ENCODE measurements around the gene PLPP4. TPM values are rescaled to one million over a fixed set of nuclear protein-coding genes. Genes with fewer than 3 reads are reported as not detected.

Gene PLPP4
- total and polyA plus RNA-seq, 4 donors, result 12.2 to 37.4 (median 32.9) TPM

GRCh38 chr10:120552262-120552661 is 95.2 kb downstream of the PLPP4 start:
- DNase-seq (ENCODE audit: low read depth in 4 of 6, low spot score in 6 of 6), result peak in 1 of 6 donors; percentile 25
- Histone ChIP-seq H3K4me3 (ENCODE audit: low read depth, low read length) (no peak overlapping the region), H3K4me1 (ENCODE audit: control insufficient read depth, insufficient read depth, low read length) (no peaks in the 10 kb centered on the region), H3K9me3 (ENCODE audit: control insufficient read depth, insufficient read depth, low read length) (no peaks in the 10 kb centered on the region), H3K27ac (ENCODE audit: low read depth, low read length) (no peak overlapping the region), H3K27me3 (ENCODE audit: control insufficient read depth, insufficient read depth, low read length) (no peaks in the 10 kb centered on the region), H3K36me3 (ENCODE audit: control insufficient read depth, insufficient read depth, low read length) (no peaks in the 10 kb centered on the region)
- no CpG with 5 or more reads among the region's 2 CpGs for WGBS (ENCODE audit: insufficient coverage)

DNA sequence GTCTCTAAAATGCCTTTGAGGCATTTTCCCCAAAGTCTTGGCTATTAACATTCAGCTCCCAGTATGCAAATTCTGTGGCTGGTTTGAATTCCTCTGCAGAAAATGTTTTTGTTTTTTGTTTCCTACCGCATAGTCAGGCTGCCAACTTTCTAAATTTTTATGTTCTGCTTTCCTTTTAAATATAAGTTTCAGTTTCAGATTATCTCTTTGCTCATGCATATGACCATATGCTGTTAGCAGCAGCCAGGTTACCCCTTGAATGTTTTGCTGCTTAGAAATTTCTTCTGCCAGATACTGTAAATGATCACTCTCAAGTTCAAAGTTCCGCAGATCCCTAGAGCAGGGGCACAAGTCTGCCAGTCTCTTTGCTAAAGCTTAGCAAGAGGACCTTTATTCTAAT is 96.9 kb downstream of the PLPP4 start:
- no peaks in the 10 kb centered on the region for H3K36me3 ChIP-seq (ENCODE audit: control insufficient read depth, insufficient read depth, low read length)
- no peaks in the 10 kb centered on the region for H3K4me1 ChIP-seq (ENCODE audit: control insufficient read depth, insufficient read depth, low read length)
- H3K4me3 ChIP-seq (ENCODE audit: low read depth, low read length), result no peak overlapping the region
- no peak overlapping the region for H3K27ac ChIP-seq (ENCODE audit: low read depth, low read length)
- no peak for DNase-seq (ENCODE audit: low read depth in 4 of 6, low spot score in 6 of 6)
- 100% methylated on average over 1 of the region's 2 CpGs for WGBS (ENCODE audit: insufficient coverage)
- no peaks in the 10 kb centered on the region for H3K9me3 ChIP-seq (ENCODE audit: control insufficient read depth, insufficient read depth, low read length)
- H3K27me3 ChIP-seq (ENCODE audit: control insufficient read depth, insufficient read depth, low read length), result no peaks in the 10 kb centered on the region

GRCh38 chr10:120555436-120555835 is 98.4 kb downstream of the PLPP4 start:
- no peak for DNase-seq (ENCODE audit: low read depth in 4 of 6, low spot score in 6 of 6)
- H3K27ac ChIP-seq (ENCODE audit: low read depth, low read length), result no peak overlapping the region
- no peaks in the 10 kb centered on the region for H3K27me3 ChIP-seq (ENCODE audit: control insufficient read depth, insufficient read depth, low read length)
- H3K9me3 ChIP-seq (ENCODE audit: control insufficient read depth, insufficient read depth, low read length), result no peaks in the 10 kb centered on the region
- WGBS (ENCODE audit: insufficient coverage), result 94% methylated on average over 2 of the region's 4 CpGs
- H3K4me1 ChIP-seq (ENCODE audit: control insufficient read depth, insufficient read depth, low read length), result no peaks in the 10 kb centered on the region
- no peaks in the 10 kb centered on the region for H3K36me3 ChIP-seq (ENCODE audit: control insufficient read depth, insufficient read depth, low read length)
- H3K4me3 ChIP-seq (ENCODE audit: low read depth, low read length), result no peak overlapping the region

GRCh38 chr10:120555842-120556532 is 99.0 kb downstream of the PLPP4 start:
- DNase-seq (ENCODE audit: low read depth in 4 of 6, low spot score in 6 of 6), result peak in 1 of 6 donors; percentile 45
- Histone ChIP-seq H3K9me3 (ENCODE audit: control insufficient read depth, insufficient read depth, low read length) (no peaks in the 10 kb centered on the region), H3K4me1 (ENCODE audit: control insufficient read depth, insufficient read depth, low read length) (no peaks in the 10 kb centered on the region), H3K27me3 (ENCODE audit: control insufficient read depth, insufficient read depth, low read length) (no peaks in the 10 kb centered on the region), H3K27ac (ENCODE audit: low read depth, low read length) (no peak overlapping the region), H3K4me3 (ENCODE audit: low read depth, low read length) (no peak overlapping the region), H3K36me3 (ENCODE audit: control insufficient read depth, insufficient read depth, low read length) (no peaks in the 10 kb centered on the region)
- WGBS (ENCODE audit: insufficient coverage), result 33% methylated on average over 1 of the region's 2 CpGs

GRCh38 chr10:120557311-120557710 is 100.3 kb downstream of the PLPP4 start:
- Histone ChIP-seq H3K27ac (ENCODE audit: low read depth, low read length) (no peak overlapping the region), H3K4me3 (ENCODE audit: low read depth, low read length) (no peak overlapping the region), H3K9me3 (ENCODE audit: control insufficient read depth, insufficient read depth, low read length) (no peaks in the 10 kb centered on the region), H3K27me3 (ENCODE audit: control insufficient read depth, insufficient read depth, low read length) (no peaks in the 10 kb centered on the region), H3K4me1 (ENCODE audit: control insufficient read depth, insufficient read depth, low read length) (no peaks in the 10 kb centered on the region), H3K36me3 (ENCODE audit: control insufficient read depth, insufficient read depth, low read length) (no peaks in the 10 kb centered on the region)
- DNase-seq (ENCODE audit: low read depth in 4 of 6, low spot score in 6 of 6), result peak in 2 of 6 donors; percentile 18 to 64
- WGBS (ENCODE audit: insufficient coverage), result 33% methylated on average over 1 of the region's 4 CpGs

- Histone ChIP-seq H3K27ac (ENCODE audit: low read depth, low read length) (no peak overlapping the region), H3K4me1 (ENCODE audit: control insufficient read depth, insufficient read depth, low read length) (no peaks in the 10 kb centered on the region), H3K27me3 (ENCODE audit: control insufficient read depth, insufficient read depth, low read length) (no peaks in the 10 kb centered on the region), H3K36me3 (ENCODE audit: control insufficient read depth, insufficient read depth, low read length) (no peaks in the 10 kb centered on the region), H3K9me3 (ENCODE audit: control insufficient read depth, insufficient read depth, low read length) (no peaks in the 10 kb centered on the region), H3K4me3 (ENCODE audit: low read depth, low read length) (no peak overlapping the region)
- peak in 1 of 6 donors; percentile 55 for DNase-seq (ENCODE audit: low read depth in 4 of 6, low spot score in 6 of 6)
- WGBS (ENCODE audit: insufficient coverage), result 100% methylated on average over 6 of the region's 11 CpGs
These were observed 102.8 kb downstream of the PLPP4 start for GRCh38 chr10:120559800-120560199.

GRCh38 chr10:120562956-120563355 is 105.9 kb downstream of the PLPP4 start:
- WGBS (ENCODE audit: insufficient coverage), result no CpG with 5 or more reads among the region's 9 CpGs
- H3K36me3 ChIP-seq (ENCODE audit: control insufficient read depth, insufficient read depth, low read length), result no peaks in the 10 kb centered on the region
- DNase-seq (ENCODE audit: low read depth in 4 of 6, low spot score in 6 of 6), result no peak

DNA sequence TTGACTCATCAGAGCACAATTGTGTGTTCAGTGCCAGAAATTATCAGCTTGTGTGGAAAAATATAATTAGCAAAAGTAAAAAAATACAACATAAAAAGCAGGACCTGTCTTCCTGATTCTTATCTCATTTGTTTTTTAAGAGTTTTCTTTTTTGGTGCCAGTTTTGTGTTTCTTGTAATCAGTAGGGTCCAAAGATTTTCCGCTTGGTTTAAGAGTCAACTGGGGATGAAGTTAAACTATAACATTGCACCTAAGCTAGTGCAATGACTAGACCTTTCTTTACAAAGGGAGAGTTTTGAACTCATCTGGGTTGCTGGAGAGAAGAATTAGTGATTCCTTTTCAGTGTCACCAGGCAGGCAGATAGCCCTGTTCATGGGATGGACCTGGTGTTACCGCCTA is 113.4 kb downstream of the PLPP4 start:
- H3K27me3 ChIP-seq (ENCODE audit: control insufficient read depth, insufficient read depth, low read length), result no peaks in the 10 kb centered on the region
- 100% methylated on average over 1 of the region's 2 CpGs for WGBS (ENCODE audit: insufficient coverage)

More at GRCh38 chr10:120562956-120563355, 105.9 kb downstream of the PLPP4 start:
- H3K9me3 ChIP-seq (ENCODE audit: control insufficient read depth, insufficient read depth, low read length), result no peaks in the 10 kb centered on the region
- H3K4me3 ChIP-seq (ENCODE audit: low read depth, low read length), result no peak overlapping the region
- no peaks in the 10 kb centered on the region for H3K27me3 ChIP-seq (ENCODE audit: control insufficient read depth, insufficient read depth, low read length)
- no peaks in the 10 kb centered on the region for H3K4me1 ChIP-seq (ENCODE audit: control insufficient read depth, insufficient read depth, low read length)
- no peak overlapping the region for H3K27ac ChIP-seq (ENCODE audit: low read depth, low read length)

GRCh38 chr10:120571266-120571665 is 114.2 kb downstream of the PLPP4 start:
- Histone ChIP-seq H3K27me3 (ENCODE audit: control insufficient read depth, insufficient read depth, low read length) (no peaks in the 10 kb centered on the region), H3K36me3 (ENCODE audit: control insufficient read depth, insufficient read depth, low read length) (peaks cover 3% of the 10 kb centered on the region)

More for the DNA sequence above, 113.4 kb downstream of the PLPP4 start:
- peaks cover 3% of the 10 kb centered on the region for H3K36me3 ChIP-seq (ENCODE audit: control insufficient read depth, insufficient read depth, low read length)
- no peaks in the 10 kb centered on the region for H3K4me1 ChIP-seq (ENCODE audit: control insufficient read depth, insufficient read depth, low read length)
- H3K4me3 ChIP-seq (ENCODE audit: low read depth, low read length), result no peak overlapping the region
- no peak overlapping the region for H3K27ac ChIP-seq (ENCODE audit: low read depth, low read length)
- DNase-seq (ENCODE audit: low read depth in 4 of 6, low spot score in 6 of 6), result no peak
- H3K9me3 ChIP-seq (ENCODE audit: control insufficient read depth, insufficient read depth, low read length), result no peaks in the 10 kb centered on the region

DNA sequence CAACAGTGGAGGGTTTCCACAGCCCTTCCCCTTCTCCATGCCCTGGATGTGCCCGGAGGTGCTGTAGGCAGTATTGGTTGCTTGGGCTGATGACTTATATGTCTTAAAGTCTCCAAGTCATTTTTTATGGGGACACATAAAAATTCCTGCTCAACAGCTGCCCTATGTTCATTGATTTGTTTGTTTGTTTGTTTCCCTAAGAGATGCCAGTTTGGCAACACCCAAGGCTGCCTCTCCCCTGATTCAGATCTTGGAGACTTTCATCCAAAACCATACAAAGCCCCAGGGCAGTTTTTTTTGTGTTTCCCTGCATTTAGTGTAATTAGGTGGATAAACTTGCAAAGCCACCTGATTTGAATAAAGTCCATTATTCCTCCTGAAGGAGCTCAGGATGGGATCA is 115.3 kb downstream of the PLPP4 start:
- no peak for DNase-seq (ENCODE audit: low read depth in 4 of 6, low spot score in 6 of 6)
- no peaks in the 10 kb centered on the region for H3K4me1 ChIP-seq (ENCODE audit: control insufficient read depth, insufficient read depth, low read length)
- no peak overlapping the region for H3K27ac ChIP-seq (ENCODE audit: low read depth, low read length)
- H3K4me3 ChIP-seq (ENCODE audit: low read depth, low read length), result no peak overlapping the region
- peaks cover 3% of the 10 kb centered on the region for H3K36me3 ChIP-seq (ENCODE audit: control insufficient read depth, insufficient read depth, low read length)
- no peaks in the 10 kb centered on the region for H3K27me3 ChIP-seq (ENCODE audit: control insufficient read depth, insufficient read depth, low read length)
- WGBS (ENCODE audit: insufficient coverage), result no CpG with 5 or more reads among the region's 1 CpG
- no peaks in the 10 kb centered on the region for H3K9me3 ChIP-seq (ENCODE audit: control insufficient read depth, insufficient read depth, low read length)

More at GRCh38 chr10:120571266-120571665, 114.2 kb downstream of the PLPP4 start:
- no peak overlapping the region for H3K4me3 ChIP-seq (ENCODE audit: low read depth, low read length)
- no peak overlapping the region for H3K27ac ChIP-seq (ENCODE audit: low read depth, low read length)
- no peaks in the 10 kb centered on the region for H3K9me3 ChIP-seq (ENCODE audit: control insufficient read depth, insufficient read depth, low read length)
- no peak for DNase-seq (ENCODE audit: low read depth in 4 of 6, low spot score in 6 of 6)
- H3K4me1 ChIP-seq (ENCODE audit: control insufficient read depth, insufficient read depth, low read length), result no peaks in the 10 kb centered on the region

Measured in spinal cord (tissue), 10 donors.